DOHH2 (cell line): ENCODE data around the gene ILDR2.

Source experiments
- H3F3A ChIP-seq: fragments of 200-600 bp; sonication (generic), shearing (Covaris generic); 2 replicates; pipeline ENCODE4 v1.6.0; 2016; ENCODE audit warnings: antibody characterized with exemption, mild to moderate bottlenecking; ENCODE audit not compliant: control insufficient read depth, insufficient read depth
- H3K27ac ChIP-seq: fragments of 200-600 bp; sonication (generic); 2 replicates; pipeline ENCODE4 v1.5.1; 2014; ENCODE audit warnings: low read depth, mild to moderate bottlenecking, low read length, moderate library complexity
- H3K27me3 ChIP-seq: fragments of 200-600 bp; sonication (generic); 2 replicates; pipeline ENCODE4 v1.6.1; 2014; ENCODE audit warnings: mild to moderate bottlenecking, low read length, mixed read lengths; ENCODE audit not compliant: control insufficient read depth
- H3K36me3 ChIP-seq: fragments of 200-600 bp; sonication (generic); 2 replicates; pipeline ENCODE4 v1.6.1; 2014; ENCODE audit warnings: mild to moderate bottlenecking, low read length, moderate library complexity, mixed read lengths; ENCODE audit not compliant: control insufficient read depth
- H3K4me1 ChIP-seq: fragments of 200-600 bp; sonication (generic); 2 replicates; pipeline ENCODE4 v1.6.1; 2014; ENCODE audit warnings: mild to moderate bottlenecking, low read length, mixed read lengths; ENCODE audit not compliant: control insufficient read depth
- H3K4me2 ChIP-seq: fragments of 200-600 bp; sonication (generic); 2 replicates; pipeline ENCODE4 v1.6.0; 2014; ENCODE audit warnings: mild to moderate bottlenecking, low read length, moderate library complexity
- H3K4me3 ChIP-seq: fragments of 200-600 bp; sonication (generic); 2 replicates; pipeline ENCODE4 v1.5.1; 2014; ENCODE audit warnings: mild to moderate bottlenecking, low read length, mixed read lengths
- H3K79me2 ChIP-seq: fragments of 200-600 bp; sonication (generic); 2 replicates; pipeline ENCODE4 v1.6.1; 2014; ENCODE audit warnings: mild to moderate bottlenecking, low read length, mixed read lengths; ENCODE audit not compliant: control insufficient read depth
- H3K9me2 ChIP-seq: fragments of 200-600 bp; sonication (generic); replicated peaks from 2 replicates; pipeline ENCODE4 v1.6.1; 2014; ENCODE audit warnings: mild to moderate bottlenecking, low read length, mixed read lengths; ENCODE audit not compliant: control insufficient read depth
- H3K9me3 ChIP-seq: fragments of 200-600 bp; sonication (generic); 2 replicates; pipeline ENCODE4 v1.6.1; 2014; ENCODE audit warnings: antibody characterized with exemption, low read length, mixed read lengths; ENCODE audit not compliant: control insufficient read depth, insufficient read depth
- H4K20me1 ChIP-seq: fragments of 200-600 bp; sonication (generic); 2 replicates; pipeline ENCODE4 v1.6.0; 2014; ENCODE audit warnings: low read depth, mild to moderate bottlenecking, antibody characterized with exemption, low read length, moderate library complexity; ENCODE audit not compliant: control insufficient read depth, insufficient read depth
- EZH2phosphoT487 ChIP-seq: fragments of 200-600 bp; sonication (generic); IDR thresholded peaks from 2 replicates; pipeline ENCODE4 v1.6.1; 2017; ENCODE audit warnings: borderline replicate concordance, mild to moderate bottlenecking, antibody characterized with exemption, low read length, moderate library complexity, mixed read lengths
- TF ChIP-seq, protein P1 (sequence below): fragments of 200-600 bp; sonication (generic); IDR thresholded peaks from one replicate; pipeline ENCODE4 v1.5.1; 2014; ENCODE audit warnings: antibody characterized with exemption, mild to moderate bottlenecking, low read depth, low read length; ENCODE audit not compliant: poor library complexity, severe bottlenecking

ILDR2 gene

DNA sequence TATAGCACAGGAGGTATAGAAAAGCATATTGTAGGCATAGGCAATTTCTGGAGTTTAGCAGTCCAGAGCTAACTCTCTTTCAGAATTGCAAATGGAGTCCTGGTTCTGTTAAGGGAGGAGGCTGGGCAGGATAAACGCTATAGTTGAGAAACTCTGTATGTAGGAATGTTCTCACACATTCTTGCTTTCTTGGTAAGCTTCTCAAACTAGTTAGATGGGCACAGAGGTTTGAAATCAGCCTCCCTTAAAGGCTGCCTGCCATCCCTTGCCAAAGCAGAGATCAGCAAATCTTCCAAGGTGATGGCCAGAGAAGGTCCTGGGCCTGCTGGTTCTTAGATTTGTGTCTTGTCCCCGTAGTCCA lies 56.4 kb downstream of the ILDR2 start:
- no peaks in the 10 kb centered on the region for H3K27me3 ChIP-seq
- no peaks in the 10 kb centered on the region for H3K9me3 ChIP-seq
- no peak overlapping the region for H3K27ac ChIP-seq
- TF ChIP-seq, protein P1, sequence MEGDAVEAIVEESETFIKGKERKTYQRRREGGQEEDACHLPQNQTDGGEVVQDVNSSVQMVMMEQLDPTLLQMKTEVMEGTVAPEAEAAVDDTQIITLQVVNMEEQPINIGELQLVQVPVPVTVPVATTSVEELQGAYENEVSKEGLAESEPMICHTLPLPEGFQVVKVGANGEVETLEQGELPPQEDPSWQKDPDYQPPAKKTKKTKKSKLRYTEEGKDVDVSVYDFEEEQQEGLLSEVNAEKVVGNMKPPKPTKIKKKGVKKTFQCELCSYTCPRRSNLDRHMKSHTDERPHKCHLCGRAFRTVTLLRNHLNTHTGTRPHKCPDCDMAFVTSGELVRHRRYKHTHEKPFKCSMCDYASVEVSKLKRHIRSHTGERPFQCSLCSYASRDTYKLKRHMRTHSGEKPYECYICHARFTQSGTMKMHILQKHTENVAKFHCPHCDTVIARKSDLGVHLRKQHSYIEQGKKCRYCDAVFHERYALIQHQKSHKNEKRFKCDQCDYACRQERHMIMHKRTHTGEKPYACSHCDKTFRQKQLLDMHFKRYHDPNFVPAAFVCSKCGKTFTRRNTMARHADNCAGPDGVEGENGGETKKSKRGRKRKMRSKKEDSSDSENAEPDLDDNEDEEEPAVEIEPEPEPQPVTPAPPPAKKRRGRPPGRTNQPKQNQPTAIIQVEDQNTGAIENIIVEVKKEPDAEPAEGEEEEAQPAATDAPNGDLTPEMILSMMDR = no peak
- no peaks in the 10 kb centered on the region for H3F3A ChIP-seq
- no peak overlapping the region for H3K4me3 ChIP-seq
- H3K79me2 ChIP-seq = no peaks in the 10 kb centered on the region
- peaks cover 8% of the 10 kb centered on the region for H3K4me1 ChIP-seq
- H4K20me1 ChIP-seq = no peaks in the 10 kb centered on the region
- no peaks in the 10 kb centered on the region for H3K9me2 ChIP-seq
- 0 out of 2 replicates have a peak, but pooled peaks cover 7% of the 10 kb centered on the region for H3K36me3 ChIP-seq
- no peak overlapping the region for H3K4me2 ChIP-seq

DNA sequence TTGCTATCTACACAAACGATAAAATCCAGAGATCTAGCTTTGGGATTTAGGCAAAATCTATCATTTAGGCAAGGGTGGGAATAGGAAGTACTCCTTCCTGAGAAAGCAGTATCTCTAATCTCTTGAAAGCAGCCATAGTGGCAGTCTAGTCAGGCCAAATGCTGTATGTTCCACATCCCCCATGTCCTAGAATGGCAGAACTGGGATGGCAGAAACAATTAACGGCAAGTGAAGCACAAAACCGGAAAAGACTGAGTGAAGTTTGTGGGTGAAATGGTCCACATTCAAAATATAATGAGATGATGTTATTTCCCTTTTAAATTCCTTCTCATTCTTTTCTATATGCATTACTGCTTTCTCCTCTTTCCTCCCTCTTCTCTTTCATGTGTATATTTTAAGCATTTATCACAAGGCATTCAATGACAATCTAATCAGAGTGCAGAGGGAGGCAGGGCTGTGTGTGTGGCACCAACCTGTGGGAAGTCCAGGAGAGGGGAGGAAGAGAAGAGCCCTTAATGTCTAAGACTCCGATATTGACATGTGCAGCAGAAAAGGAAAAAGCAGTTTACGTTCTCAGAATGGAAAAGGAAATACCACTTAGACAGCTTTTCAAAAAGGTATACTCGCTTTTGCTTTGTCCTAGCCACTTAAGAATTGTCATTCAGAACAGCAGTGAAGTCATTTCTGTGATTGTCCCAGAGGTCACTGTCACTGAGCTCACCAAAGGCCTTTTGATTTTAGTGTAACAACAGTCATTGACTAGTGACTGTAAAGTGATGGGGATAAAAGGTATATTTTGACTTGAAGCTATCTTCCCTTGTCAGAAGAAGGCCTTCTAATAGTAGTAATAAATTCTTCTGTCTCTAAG lies 57.0 kb downstream of the ILDR2 start:
- no peaks in the 10 kb centered on the region for H3K79me2 ChIP-seq
- no peak overlapping the region for H3K27ac ChIP-seq
- H3K4me3 ChIP-seq = no peak overlapping the region
- H3K9me3 ChIP-seq = no peaks in the 10 kb centered on the region
- H3F3A ChIP-seq = no peaks in the 10 kb centered on the region
- no peaks in the 10 kb centered on the region for H4K20me1 ChIP-seq
- peaks cover 4% of the 10 kb centered on the region; the same call in 1 of the 2 replicates for H3K4me1 ChIP-seq
- no peak overlapping the region for H3K4me2 ChIP-seq
- TF ChIP-seq EZH2phosphoT487 = no peak
- TF ChIP-seq, protein P1 = no peak
- H3K36me3 ChIP-seq = 0 out of 2 replicates have a peak, but pooled peaks cover 7% of the 10 kb centered on the region
- H3K27me3 ChIP-seq = no peaks in the 10 kb centered on the region
- no peaks in the 10 kb centered on the region for H3K9me2 ChIP-seq

DNA sequence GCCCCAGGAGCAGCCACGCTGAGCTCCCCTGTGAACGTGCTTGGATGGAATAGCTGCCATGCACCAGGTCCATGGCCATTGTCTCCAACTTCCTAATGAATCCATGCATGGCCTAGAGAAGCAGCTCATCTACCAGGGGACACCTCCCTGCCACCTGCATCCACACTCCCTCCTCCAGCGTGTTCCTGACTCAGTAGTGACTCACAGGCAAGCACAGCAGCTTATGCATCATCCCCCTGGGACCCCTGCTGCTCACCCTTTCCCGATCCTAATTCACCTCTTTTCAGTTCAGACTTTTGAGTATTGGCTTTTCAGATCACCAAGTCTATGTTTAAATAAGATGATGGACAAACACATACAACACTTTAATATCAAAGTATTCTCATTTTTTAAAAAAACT lies 59.4 kb downstream of the ILDR2 start:
- no peak overlapping the region for H3K4me2 ChIP-seq
- no peaks in the 10 kb centered on the region for H3K4me1 ChIP-seq
- no peaks in the 10 kb centered on the region for H3K9me2 ChIP-seq
- H3K27me3 ChIP-seq = no peaks in the 10 kb centered on the region
- H3K36me3 ChIP-seq = 0 out of 2 replicates have a peak, but pooled peaks cover 7% of the 10 kb centered on the region
- TF ChIP-seq, protein P1 = no peak
- no peak for TF ChIP-seq EZH2phosphoT487
- H3F3A ChIP-seq = no peaks in the 10 kb centered on the region
- H4K20me1 ChIP-seq = no peaks in the 10 kb centered on the region
- no peak overlapping the region for H3K27ac ChIP-seq
- H3K4me3 ChIP-seq = no peak overlapping the region
- no peaks in the 10 kb centered on the region for H3K79me2 ChIP-seq
- H3K9me3 ChIP-seq = no peaks in the 10 kb centered on the region
